Mucosa of rectum (tissue), 2 donors: ENCODE measurements around the gene DOCK1.

Source experiments
- H3K27ac ChIP-seq, 2 donors: one replicate each; pipeline ENCODE4 v1.7.0; 2013; ENCODE audit warnings: inconsistent platforms in 2 of 2, low read depth in 2 of 2, low read length in 2 of 2
- H3K27me3 ChIP-seq, 2 donors: one replicate each; pipeline ENCODE4 v1.7.0; 2013; ENCODE audit warnings: low read length in 2 of 2; ENCODE audit not compliant: control insufficient read depth in 2 of 2, insufficient read depth in 2 of 2
- H3K36me3 ChIP-seq, 2 donors: one replicate each; pipeline ENCODE4 v1.7.0; 2013; ENCODE audit warnings: low read length in 2 of 2; ENCODE audit not compliant: control insufficient read depth in 2 of 2, insufficient read depth in 2 of 2
- H3K4me1 ChIP-seq, 2 donors: one replicate each; pipeline ENCODE4 v1.7.0; 2013; ENCODE audit warnings: low read length in 2 of 2, mild to moderate bottlenecking in 1 of 2; ENCODE audit not compliant: control insufficient read depth in 2 of 2, insufficient read depth in 2 of 2
- H3K4me3 ChIP-seq, 2 donors: one replicate each; pipeline ENCODE4 v1.7.0; 2013; ENCODE audit warnings: low read length in 2 of 2
- H3K9ac ChIP-seq, 2 donors: one replicate each; pipeline ENCODE4 v1.7.0; 2013; ENCODE audit warnings: low read length in 2 of 2, low read depth in 1 of 2, mild to moderate bottlenecking in 1 of 2
- H3K9me3 ChIP-seq, 2 donors: one replicate each; pipeline ENCODE4 v1.7.0; 2013; ENCODE audit warnings: low read length in 2 of 2; ENCODE audit not compliant: control insufficient read depth in 2 of 2
- donor health status: healthy.
- donor health status: Normal muscosa, but diverticular disease.

The DOCK1 gene

GRCh38 chr10:127254276-127254675, 349.0 kb downstream of the DOCK1 start:
- H3K4me3 ChIP-seq = no peak overlapping the region
- no peaks in the 10 kb centered on the region for H3K27me3 ChIP-seq
- no peaks in the 10 kb centered on the region for H3K9me3 ChIP-seq
- H3K36me3 ChIP-seq = peaks cover 15 to 17% of the 10 kb centered on the region in 2 donors
- no peak overlapping the region for H3K27ac ChIP-seq
- no peak overlapping the region for H3K9ac ChIP-seq
- H3K4me1 ChIP-seq = no peaks in the 10 kb centered on the region

GRCh38 chr10:127257395-127257794, 352.2 kb downstream of the DOCK1 start:
- H3K27ac ChIP-seq = no peak overlapping the region
- H3K4me3 ChIP-seq = no peak overlapping the region
- H3K36me3 ChIP-seq = peaks cover 17 to 22% of the 10 kb centered on the region in 2 donors
- no peaks in the 10 kb centered on the region for H3K27me3 ChIP-seq
- no peaks in the 10 kb centered on the region for H3K9me3 ChIP-seq
- no peaks in the 10 kb centered on the region for H3K4me1 ChIP-seq
- no peak overlapping the region for H3K9ac ChIP-seq

DNA sequence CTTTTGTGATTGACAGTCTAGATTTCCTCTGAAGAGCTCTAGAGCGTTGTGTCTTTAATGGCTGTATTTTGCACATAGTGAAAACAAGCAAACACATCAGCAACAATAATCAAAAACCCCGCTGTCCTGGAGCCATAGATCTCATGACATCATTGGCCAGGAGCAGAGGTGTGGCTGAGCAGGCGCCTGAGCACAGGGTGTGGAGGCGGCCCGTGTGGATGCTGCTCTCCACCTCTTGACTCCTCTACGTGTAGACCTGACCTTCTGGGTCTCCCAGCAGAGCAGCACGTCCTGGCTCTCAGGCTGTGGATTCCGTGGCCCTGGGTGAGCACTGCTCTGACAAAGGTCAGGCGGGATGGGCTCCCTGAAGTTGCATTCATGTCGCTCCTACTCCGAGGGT, 354.1 kb downstream of the DOCK1 start:
- no peak overlapping the region for H3K4me3 ChIP-seq
- no peak overlapping the region for H3K27ac ChIP-seq
- H3K4me1 ChIP-seq = no peaks in the 10 kb centered on the region
- H3K9me3 ChIP-seq = no peaks in the 10 kb centered on the region
- no peak overlapping the region for H3K9ac ChIP-seq
- H3K27me3 ChIP-seq = no peaks in the 10 kb centered on the region
- H3K36me3 ChIP-seq = peaks cover 20 to 24% of the 10 kb centered on the region in 2 donors

DNA sequence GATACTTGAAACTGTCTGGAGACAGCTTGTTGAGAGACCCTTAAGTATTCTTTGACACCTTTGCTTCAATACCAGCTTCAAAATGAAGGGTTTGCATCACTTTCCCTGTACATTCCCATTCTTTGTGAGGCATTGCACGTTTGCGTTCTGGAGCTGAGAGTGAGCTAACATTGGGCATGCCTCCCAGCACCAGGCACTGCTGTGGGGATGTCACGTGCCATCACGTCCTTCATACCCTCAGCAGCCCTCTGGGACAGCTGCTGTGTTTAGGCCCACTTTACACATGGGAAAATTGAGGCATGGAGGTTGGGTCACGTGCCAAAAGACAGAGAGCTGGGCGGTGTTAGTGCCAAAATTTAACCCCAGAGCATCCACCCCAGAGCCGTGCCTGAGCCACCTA, 357.4 kb downstream of the DOCK1 start:
- peaks cover 15 to 21% of the 10 kb centered on the region in 2 donors for H3K36me3 ChIP-seq
- no peak overlapping the region for H3K27ac ChIP-seq
- no peak overlapping the region for H3K9ac ChIP-seq
- H3K4me3 ChIP-seq = no peak overlapping the region
- no peaks in the 10 kb centered on the region for H3K27me3 ChIP-seq
- H3K9me3 ChIP-seq = no peaks in the 10 kb centered on the region
- no peaks in the 10 kb centered on the region for H3K4me1 ChIP-seq

GRCh38 chr10:127265288-127265687, 360.1 kb downstream of the DOCK1 start:
- Histone ChIP-seq H3K9ac (no peak overlapping the region), H3K4me1 (no peaks in the 10 kb centered on the region), H3K36me3 (peaks cover 3 to 4% of the 10 kb centered on the region in 2 donors)

GRCh38 chr10:127266431-127266830, 361.2 kb downstream of the DOCK1 start:
- Histone ChIP-seq H3K4me1 (no peaks in the 10 kb centered on the region), H3K27me3 (no peaks in the 10 kb centered on the region), H3K9me3 (no peaks in the 10 kb centered on the region), H3K9ac (no peak overlapping the region), H3K27ac (no peak overlapping the region), H3K36me3 (peaks cover 3 to 5% of the 10 kb centered on the region in 2 donors), H3K4me3 (no peak overlapping the region)

More at GRCh38 chr10:127265288-127265687, 360.1 kb downstream of the DOCK1 start:
- Histone ChIP-seq H3K27me3 (no peaks in the 10 kb centered on the region), H3K27ac (no peak overlapping the region), H3K4me3 (no peak overlapping the region), H3K9me3 (no peaks in the 10 kb centered on the region)

- Histone ChIP-seq H3K9me3 (no peaks in the 10 kb centered on the region), H3K9ac (no peak overlapping the region), H3K36me3 (peaks cover 3 to 7% of the 10 kb centered on the region in 2 donors), H3K27ac (no peak overlapping the region), H3K4me3 (no peak overlapping the region), H3K4me1 (no peaks in the 10 kb centered on the region), H3K27me3 (no peaks in the 10 kb centered on the region)
Measured at GRCh38 chr10:127267442-127267841, 362.2 kb downstream of the DOCK1 start.

- Histone ChIP-seq H3K4me1 (no peaks in the 10 kb centered on the region), H3K27me3 (no peaks in the 10 kb centered on the region), H3K36me3 (peaks cover 0 to 5% of the 10 kb centered on the region in 2 donors), H3K4me3 (no peak overlapping the region), H3K9ac (no peak overlapping the region), H3K27ac (no peak overlapping the region), H3K9me3 (no peaks in the 10 kb centered on the region)
Measured at GRCh38 chr10:127272076-127272475, 366.8 kb downstream of the DOCK1 start.

DNA sequence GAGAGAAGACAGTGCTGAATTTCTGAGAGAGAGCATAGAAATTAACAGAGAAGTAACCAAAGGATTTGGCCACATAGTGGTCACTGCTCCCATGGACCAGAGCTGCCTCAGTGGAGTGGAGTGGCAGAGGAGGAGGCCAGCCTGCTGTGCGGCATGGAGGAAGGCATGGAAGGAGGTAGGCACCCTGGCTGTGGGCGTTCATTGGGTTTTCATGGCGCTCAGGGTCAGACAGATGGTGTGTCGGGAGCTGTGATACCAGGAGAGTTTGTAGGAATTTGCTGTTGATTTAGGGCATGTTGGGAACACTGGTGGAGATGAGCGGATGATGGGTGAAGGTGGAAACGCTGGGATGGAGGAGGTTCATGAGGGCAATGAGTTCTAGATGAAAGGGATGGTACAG, 370.0 kb downstream of the DOCK1 start:
- Histone ChIP-seq H3K4me3 (no peak overlapping the region), H3K27me3 (no peaks in the 10 kb centered on the region), H3K36me3 (peaks cover 0 to 5% of the 10 kb centered on the region in 2 donors), H3K9me3 (no peaks in the 10 kb centered on the region), H3K9ac (no peak overlapping the region), H3K4me1 (no peaks in the 10 kb centered on the region), H3K27ac (no peak overlapping the region)

DNA sequence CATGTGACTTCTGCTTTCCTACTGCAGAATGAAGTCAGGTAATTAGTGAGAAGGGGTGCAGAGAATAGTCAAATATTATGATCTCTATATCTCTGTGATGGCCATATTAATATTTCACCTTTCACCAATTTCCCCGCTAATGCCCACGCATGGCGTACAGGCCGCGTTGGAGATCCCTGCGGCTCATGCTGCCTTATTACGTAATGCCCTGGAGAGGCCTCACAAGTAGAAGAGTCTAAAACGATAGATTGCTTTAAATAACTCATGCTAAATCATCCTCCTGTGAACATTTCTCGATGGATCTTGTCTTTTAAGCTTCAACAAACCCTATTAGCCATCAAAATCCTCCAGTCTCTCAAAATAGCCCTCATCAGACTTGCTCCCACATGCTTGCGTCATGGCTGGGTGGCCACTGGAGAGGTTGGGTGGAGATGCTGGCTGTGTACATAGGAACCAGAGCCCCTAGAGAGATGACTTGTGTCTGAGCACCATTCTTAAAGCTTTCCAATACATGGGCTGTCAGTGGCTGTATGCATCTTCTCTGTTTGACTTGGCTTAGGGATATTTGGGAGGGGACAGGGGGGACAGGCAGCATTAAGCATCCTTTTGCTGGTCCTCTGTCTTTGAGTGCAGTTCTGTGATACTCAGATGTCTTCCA, 370.7 kb downstream of the DOCK1 start:
- no peaks in the 10 kb centered on the region for H3K9me3 ChIP-seq
- no peak overlapping the region for H3K9ac ChIP-seq
- peaks cover 0 to 5% of the 10 kb centered on the region in 2 donors for H3K36me3 ChIP-seq

More for the DNA sequence above, 370.7 kb downstream of the DOCK1 start:
- no peak overlapping the region for H3K4me3 ChIP-seq
- H3K27me3 ChIP-seq = no peaks in the 10 kb centered on the region
- no peaks in the 10 kb centered on the region for H3K4me1 ChIP-seq
- no peak overlapping the region for H3K27ac ChIP-seq
